GM12892 (cell line): ENCODE results near the gene ANKRD55.

ENCODE experiments used
- DNase-seq: peaks from one replicate; pipeline ENCODE4 v3.0.0; 2011; ENCODE audit not compliant: insufficient read length
- FAIRE-seq: peaks from 2 replicates; lab custom pipeline; 2011; peaks lifted over from hg19 to GRCh38; lab: Jason Lieb, UNC
- POLR2A ChIP-seq: IDR thresholded peaks from 2 replicates; pipeline ENCODE4 v1.6.1; 2011; ENCODE audit warnings: low read depth, low read length, control low read depth
- POLR2AphosphoS5 ChIP-seq: IDR thresholded peaks from 2 replicates; pipeline ENCODE4 v1.6.1; 2011; ENCODE audit warnings: low read depth, low read length, control low read depth
- TAF1 ChIP-seq: IDR thresholded peaks from 2 replicates; pipeline ENCODE4 v1.6.1; 2011; ENCODE audit warnings: low read depth, mild to moderate bottlenecking, control low read depth, low read length, borderline replicate concordance

ANKRD55 gene

DNA sequence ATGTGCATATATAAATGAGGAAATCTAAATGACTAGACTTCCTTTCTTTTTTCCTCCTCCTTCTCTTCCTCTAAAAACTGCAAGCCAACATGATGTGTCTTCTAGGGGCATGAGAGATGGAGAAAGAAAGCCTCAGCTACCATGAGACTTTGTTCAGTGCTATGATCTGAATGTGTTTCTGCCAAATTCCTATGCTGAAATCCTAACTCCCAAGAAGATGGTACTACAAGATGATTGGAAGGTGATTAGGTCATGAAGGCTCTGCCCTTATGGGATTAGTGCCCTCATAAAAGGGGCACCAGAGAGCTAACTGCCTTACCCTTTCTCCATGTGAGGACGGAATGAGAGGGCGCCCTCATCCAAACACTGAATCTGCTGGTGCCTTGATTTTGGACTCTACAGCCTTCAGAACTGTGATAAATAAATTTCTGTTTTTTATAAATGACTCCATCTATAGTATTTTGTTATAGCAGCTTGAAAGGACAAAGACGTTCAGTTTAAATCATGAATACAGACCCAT, 166.1 kb downstream of the ANKRD55 start:
- DNase-seq (no peak), FAIRE-seq (no peak)
- TF ChIP-seq POLR2AphosphoS5 (no peak), TAF1 (no peak), POLR2A (no peak)

DNA sequence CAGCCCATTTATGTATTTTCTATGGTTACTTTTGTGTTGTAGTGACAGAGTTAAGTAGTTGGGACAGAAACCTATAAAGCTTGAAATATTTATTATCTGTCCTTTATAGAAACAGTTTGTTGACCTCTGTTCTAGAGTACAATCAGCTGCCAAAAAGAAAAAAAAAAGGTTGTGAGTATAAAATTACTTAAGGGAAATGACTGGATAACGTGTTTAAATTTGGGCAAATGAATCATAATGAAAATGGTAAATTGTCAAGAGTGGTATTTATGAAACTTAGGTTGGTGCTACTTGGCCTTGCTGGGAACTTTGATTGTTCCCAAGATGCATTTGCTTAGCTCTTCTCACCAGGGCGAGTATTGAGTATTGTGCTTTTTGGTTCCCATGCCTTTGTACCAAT, 168.1 kb downstream of the ANKRD55 start:
- TF ChIP-seq TAF1, result no peak
- no peak for TF ChIP-seq POLR2AphosphoS5
- no peak for TF ChIP-seq POLR2A
- FAIRE-seq (no peak), DNase-seq (no peak)

DNA sequence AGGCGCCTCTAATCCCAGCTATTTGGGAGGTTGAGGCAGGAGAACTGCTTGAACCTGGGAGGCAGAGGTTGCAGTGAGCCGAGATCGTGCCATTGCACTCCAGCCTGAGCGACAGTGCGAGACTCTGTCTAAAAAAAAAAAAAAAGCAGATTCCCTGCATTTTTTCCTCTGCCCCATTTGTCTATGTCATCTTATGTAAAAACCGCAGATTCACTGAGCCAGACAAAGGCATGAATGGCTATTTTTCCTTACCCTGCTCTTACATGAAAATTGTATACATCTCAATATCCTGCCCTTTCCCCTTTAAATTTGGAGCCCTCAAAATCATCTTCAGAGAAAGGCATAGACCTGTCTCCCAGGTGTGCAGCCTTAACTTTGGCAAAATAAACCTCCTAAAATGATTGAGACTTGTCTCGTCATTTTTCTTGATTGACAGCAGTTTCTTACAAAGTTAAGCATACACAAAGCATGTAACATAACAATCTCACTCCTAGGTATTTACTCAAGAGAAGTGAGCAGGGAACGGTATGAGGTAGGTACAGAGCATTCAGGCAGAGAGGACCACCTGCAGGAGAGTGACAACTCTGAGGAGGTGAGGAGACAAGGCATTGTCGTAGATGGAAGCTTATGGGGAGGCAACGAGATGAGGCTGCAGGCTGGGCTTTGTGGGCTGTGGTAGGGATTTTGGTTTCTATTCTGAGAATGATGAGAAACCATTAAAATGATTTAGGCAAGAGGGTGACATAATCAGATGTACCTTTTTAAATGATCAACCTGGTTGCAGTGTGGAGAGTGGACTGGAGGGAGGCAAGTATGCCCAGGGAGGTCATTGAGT, 172.6 kb downstream of the ANKRD55 start:
- TF ChIP-seq POLR2AphosphoS5, result no peak
- DNase-seq, result no peak
- no peak for FAIRE-seq

DNA sequence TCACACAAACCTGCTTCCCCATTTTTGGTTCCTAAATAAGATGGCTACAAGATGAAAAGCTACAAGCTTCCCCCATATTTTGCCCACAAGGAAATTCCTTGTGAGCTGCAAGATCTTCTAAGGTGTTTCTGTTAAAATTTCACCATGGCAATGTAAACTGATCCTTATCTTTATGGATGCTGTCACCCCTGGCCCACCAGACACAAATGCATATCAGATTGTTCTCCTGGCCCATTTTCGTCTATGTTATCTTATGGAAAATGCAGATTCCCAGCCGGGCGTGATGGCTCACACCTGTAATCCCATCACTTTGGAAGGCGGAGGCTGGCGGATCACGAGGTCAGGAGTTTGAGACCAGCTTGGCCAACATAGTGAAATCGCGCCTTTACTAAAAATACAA, 173.3 kb downstream of the ANKRD55 start:
- FAIRE-seq (no peak), DNase-seq (no peak)
- TF ChIP-seq TAF1, result no peak
- no peak for TF ChIP-seq POLR2AphosphoS5
- no peak for TF ChIP-seq POLR2A

DNA sequence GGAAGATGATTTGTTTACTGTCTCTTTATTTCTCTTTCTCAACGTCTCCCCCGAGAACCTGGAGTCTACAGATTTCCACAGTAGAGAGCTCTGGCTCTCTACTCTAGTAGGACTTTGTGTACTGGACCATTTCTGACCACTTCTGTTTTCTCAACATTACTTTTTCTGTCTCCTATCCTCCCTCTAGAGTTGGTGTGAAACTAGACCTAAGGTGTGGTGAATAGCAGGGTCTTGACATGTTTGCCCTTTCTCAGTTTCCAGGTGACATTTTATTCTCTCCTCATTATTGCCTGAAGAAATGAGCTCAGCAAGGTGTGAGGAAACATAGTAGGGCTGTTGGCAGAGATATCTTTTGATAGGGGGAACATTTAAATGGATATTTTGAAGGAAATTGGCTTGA, 176.3 kb downstream of the ANKRD55 start:
- no peak for FAIRE-seq
- TF ChIP-seq POLR2A (no peak), TAF1 (no peak), POLR2AphosphoS5 (no peak)

DNA sequence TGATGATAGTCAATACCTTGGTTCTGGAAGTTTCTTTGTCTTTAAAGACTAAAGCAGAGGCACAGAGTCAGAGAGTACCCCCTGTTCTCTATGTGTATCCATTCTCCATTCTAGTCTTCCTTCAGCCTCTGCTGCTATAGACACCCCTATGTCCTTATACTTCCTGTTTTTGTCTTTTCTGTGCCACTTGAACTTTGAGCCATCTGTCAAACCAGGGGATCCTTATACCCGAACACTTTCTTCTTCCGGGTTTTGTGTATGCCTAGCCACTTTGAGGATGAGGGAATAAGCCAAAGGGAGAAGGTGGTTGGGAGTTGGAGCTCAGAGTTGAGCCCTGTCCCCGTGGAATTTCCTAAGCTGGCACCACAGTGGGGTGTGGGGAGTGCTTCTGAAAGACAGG, 177.3 kb downstream of the ANKRD55 start:
- FAIRE-seq (no peak), DNase-seq (no peak)
- TF ChIP-seq POLR2A (no peak), POLR2AphosphoS5 (no peak), TAF1 (no peak)

More for the DNA sequence above, 176.3 kb downstream of the ANKRD55 start:
- no peak for DNase-seq

DNA sequence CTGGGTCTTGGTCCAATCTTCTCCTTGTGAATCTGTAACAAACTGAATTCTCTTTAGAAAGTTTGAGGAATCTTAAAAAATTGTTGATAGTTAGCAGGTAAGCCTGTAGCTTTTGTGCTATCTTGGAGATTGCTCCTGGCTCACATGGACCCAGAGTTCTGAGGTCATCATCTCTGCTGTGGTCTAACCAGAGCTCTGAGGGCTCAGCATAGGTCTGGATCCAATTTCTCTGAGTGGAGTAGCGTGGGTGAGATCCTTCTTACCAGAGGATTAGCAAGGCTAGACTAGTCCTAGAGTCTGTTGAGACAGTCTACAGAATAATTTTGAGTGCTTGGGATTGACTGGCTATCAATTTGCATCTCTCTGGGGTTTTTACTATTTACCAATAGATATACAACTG, 177.8 kb downstream of the ANKRD55 start:
- TF ChIP-seq POLR2AphosphoS5 (no peak), TAF1 (no peak), POLR2A (no peak)
- DNase-seq (no peak), FAIRE-seq (no peak)

DNA sequence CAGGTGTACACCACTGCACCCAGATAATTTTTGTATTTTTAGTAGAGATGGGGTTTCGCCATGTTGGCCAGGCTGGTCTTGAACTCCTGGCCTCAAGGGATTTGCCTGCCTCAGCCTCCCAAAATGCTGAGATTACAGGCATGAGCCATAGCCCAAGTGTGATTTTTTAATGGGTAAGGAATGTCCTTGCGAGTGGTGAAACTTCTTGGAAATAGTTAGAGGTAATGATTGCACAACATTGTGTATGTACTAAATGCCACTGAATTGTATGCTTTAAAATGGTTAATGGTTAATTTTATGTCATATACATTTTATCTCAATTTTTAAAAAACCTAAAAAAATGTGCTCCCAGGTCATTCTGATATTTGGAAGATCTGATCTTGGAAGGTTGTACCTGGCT, 178.5 kb downstream of the ANKRD55 start:
- FAIRE-seq, result no peak
- TF ChIP-seq TAF1 (no peak), POLR2A (no peak), POLR2AphosphoS5 (no peak)
- no peak for DNase-seq

DNA sequence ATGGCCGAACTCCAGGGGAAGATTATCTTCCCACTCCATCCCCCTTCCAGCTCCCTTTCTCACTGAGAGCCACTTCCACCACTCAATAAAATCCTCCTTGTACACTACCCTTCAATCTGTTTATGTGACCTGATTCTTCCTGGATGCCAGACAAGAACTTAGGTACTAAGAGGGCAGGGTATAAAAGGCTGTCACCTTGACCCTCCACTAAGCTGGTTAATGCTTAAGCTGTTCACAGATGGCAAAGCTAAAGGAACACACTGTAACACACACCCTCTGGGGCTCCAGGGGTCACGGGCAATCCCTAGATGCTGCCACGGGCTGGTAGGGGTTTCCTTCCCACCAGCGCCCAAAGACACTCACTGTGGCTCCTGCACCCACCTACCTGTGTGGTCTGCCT, 179.8 kb downstream of the ANKRD55 start:
- DNase-seq (no peak), FAIRE-seq (no peak)
- TF ChIP-seq POLR2A (no peak), POLR2AphosphoS5 (no peak), TAF1 (no peak)

DNA sequence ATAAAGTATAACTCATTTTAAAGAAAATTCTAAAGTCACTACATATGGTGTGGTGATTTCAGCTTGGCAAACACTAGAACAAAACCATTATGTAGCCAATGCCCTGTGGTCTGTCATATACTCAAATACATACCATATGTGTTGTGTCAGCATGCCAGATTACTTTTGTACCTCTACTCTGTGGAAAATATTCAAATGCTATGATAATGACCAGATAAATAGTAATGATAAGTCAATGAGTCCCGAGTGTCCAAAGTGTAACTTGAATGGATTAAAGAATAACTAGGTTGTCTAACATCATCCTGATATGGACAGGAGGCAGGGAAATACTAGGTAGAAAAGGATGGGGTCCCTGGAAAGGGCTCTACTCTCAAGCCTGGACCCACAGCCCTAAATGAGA, 180.4 kb downstream of the ANKRD55 start:
- no peak for FAIRE-seq
- no peak for DNase-seq

DNA sequence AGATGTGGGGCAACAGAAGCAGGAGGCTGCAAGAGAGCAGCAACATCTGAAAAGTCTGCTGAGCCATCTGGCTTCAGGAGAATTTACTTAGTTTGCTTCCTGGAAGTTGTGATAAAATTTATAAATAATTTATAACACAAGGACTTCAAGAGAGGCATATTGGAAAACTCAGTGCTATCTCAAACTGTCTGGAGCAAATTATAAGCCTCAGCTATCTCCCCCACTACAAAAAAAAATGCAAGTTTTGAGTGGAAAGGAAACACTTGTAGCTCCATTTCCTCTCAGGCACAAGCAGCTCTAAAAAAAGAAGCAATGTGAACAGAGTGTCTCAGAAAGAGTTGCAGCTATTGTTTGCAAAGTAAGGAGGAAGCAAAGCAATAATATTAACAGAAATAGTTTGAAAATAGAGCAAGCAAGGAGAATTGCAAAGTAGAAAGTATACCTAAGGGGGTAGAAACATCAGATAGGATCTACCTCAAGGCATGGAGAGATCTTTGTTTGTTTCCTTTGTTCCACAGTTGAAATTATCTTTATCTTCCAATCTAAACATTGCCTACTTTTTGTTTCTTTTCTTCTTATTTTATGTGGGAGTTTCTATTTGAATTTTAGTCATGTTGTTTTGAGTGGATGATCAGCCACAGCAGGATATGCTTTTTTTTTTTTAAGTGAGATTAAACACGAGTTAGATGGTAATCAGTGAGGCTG, 182.4 kb downstream of the ANKRD55 start:
- no peak for FAIRE-seq
- TF ChIP-seq POLR2A, result no peak
- no peak for TF ChIP-seq POLR2AphosphoS5
- TF ChIP-seq TAF1, result no peak
- no peak for DNase-seq

More for the DNA sequence above, 180.4 kb downstream of the ANKRD55 start:
- no peak for TF ChIP-seq TAF1
- TF ChIP-seq POLR2A, result no peak
- TF ChIP-seq POLR2AphosphoS5, result no peak
